ENCODE data around the gene SGPP1. TPM values are rescaled to one million over a fixed set of nuclear protein-coding genes. Genes with fewer than 3 reads are reported as not detected.

The SGPP1 gene
- polyA plus RNA-seq, 2 of the 4 experiments (the other 2 are of a cell fraction): 16.1 to 28.2 TPM

DNA sequence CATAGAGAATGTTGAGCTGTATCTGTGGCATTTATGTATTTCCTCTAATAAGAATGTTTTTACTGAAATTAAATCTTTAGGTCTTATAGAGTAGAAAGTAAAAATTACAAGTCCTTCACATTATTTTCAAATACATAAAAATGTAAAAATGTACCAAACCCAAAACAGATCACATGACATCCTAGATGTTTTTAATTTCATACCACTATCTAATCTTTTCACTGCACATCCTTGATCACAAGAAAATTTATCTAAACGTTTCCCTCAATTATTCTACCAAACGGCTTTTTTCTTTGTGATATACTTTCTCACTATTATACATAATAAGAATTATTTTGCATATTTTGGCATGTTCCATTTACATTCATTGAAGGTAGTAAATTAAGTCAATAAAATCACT is 18.3 kb downstream of the SGPP1 start:
- H3K9me3 ChIP-seq: peaks cover 5% of the 10 kb centered on the region; the same call in 1 of the 3 replicates
- no peak overlapping the region for H3K4me3 ChIP-seq
- no peak overlapping the region for H3K4me2 ChIP-seq
- WGBS (ENCODE audit: missing lambda C conversion rate): 86% methylated on average over 2 of the region's 2 CpGs
- DNase-seq (ENCODE audit: low read depth in 1 of 2, low spot score in 1 of 2) (no peak), ATAC-seq (no peak), FAIRE-seq (no peak)
- TF ChIP-seq CHD4 (IDR thresholded peaks at IDR 0.05; ENCODE audit: borderline replicate concordance) (no peak), EHMT2 (IDR thresholded peaks at IDR 0.05; ENCODE audit: low read depth) (no peak), GATA3 (IDR thresholded peaks at IDR 0.05; ENCODE audit: borderline replicate concordance) (no peak), SMC3 (IDR thresholded peaks at IDR 0.05) (no peak), ESRRA (IDR thresholded peaks at IDR 0.05; ENCODE audit: borderline replicate concordance, low read length) (no peak), RNF2 (IDR thresholded peaks at IDR 0.05; ENCODE audit: borderline replicate concordance, low read depth) (no peak), FOSB (CRISPR knock-in tag; IDR thresholded peaks at IDR 0.05) (no peak), KDM1A (IDR thresholded peaks at IDR 0.05; ENCODE audit: low read depth) (no peak), ZSCAN20 (CRISPR knock-in tag; IDR thresholded peaks at IDR 0.05) (no peak), ATOH8 (CRISPR knock-in tag; IDR thresholded peaks at IDR 0.05; ENCODE audit: low read depth) (no peak), RFX5 (IDR thresholded peaks at IDR 0.05) (no peak), POLR2AphosphoS2 (conservative IDR thresholded peaks at IDR 0.05; ENCODE audit: low read length) (no peak), RARB (CRISPR knock-in tag; IDR thresholded peaks at IDR 0.05) (no peak), CBX8 (IDR thresholded peaks at IDR 0.05) (no peak), ZFP36 (IDR thresholded peaks at IDR 0.05; ENCODE audit: borderline replicate concordance, partially characterized antibody) (no peak), HDAC2 (IDR thresholded peaks at IDR 0.05) (no peak), TFCP2L1 (CRISPR knock-in tag; IDR thresholded peaks at IDR 0.05) (no peak)
- TF ChIP-seq, protein P1, sequence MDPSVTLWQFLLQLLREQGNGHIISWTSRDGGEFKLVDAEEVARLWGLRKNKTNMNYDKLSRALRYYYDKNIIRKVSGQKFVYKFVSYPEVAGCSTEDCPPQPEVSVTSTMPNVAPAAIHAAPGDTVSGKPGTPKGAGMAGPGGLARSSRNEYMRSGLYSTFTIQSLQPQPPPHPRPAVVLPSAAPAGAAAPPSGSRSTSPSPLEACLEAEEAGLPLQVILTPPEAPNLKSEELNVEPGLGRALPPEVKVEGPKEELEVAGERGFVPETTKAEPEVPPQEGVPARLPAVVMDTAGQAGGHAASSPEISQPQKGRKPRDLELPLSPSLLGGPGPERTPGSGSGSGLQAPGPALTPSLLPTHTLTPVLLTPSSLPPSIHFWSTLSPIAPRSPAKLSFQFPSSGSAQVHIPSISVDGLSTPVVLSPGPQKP (IDR thresholded peaks at IDR 0.05; ENCODE audit: low read depth, low read length): no peak
- H3K27ac ChIP-seq: no peak overlapping the region
- H3K4me1 ChIP-seq: peaks cover 13% of the 10 kb centered on the region
- ChIA-PET POLR2A (no interaction called here), CTCF (interaction anchor here (1.0 to 1.2 kb wide), 2 partner anchors 8 to 46 kb away, joined by 3 read pairs; no protein-coding TSS in a partner anchor)

- DNase-seq (ENCODE audit: low read depth in 1 of 2, low spot score in 1 of 2): no peak
- H3K9me3 ChIP-seq: no peaks in the 10 kb centered on the region
- no peak overlapping the region for H3K4me3 ChIP-seq
- CTCF ChIA-PET: interaction anchor here (0.7 kb wide), 1 partner anchor 97 kb away, joined by 3 read pairs; no protein-coding TSS in a partner anchor
- no peak overlapping the region for H3K4me2 ChIP-seq
- WGBS (ENCODE audit: missing lambda C conversion rate): 93% methylated on average over 8 of the region's 8 CpGs
- POLR2A ChIA-PET: no interaction called here
- TF ChIP-seq HOXB5 (CRISPR knock-in tag; IDR thresholded peaks at IDR 0.05) (no peak), POLR2A (IDR thresholded peaks at IDR 0.05; ENCODE audit: low read length) (no peak), ZNF302 (CRISPR knock-in tag; IDR thresholded peaks at IDR 0.05) (no peak), REST (IDR thresholded peaks at IDR 0.05) (no peak), TP53 (CRISPR knock-in tag; IDR thresholded peaks at IDR 0.05) (no peak), BHLHE40 (IDR thresholded peaks at IDR 0.05; ENCODE audit: low read depth, low read length) (no peak), ZSCAN20 (CRISPR knock-in tag; IDR thresholded peaks at IDR 0.05) (no peak), JUN (IDR thresholded peaks at IDR 0.05) (no peak), HES2 (IDR thresholded peaks at IDR 0.05) (no peak), CHD4 (IDR thresholded peaks at IDR 0.05; ENCODE audit: borderline replicate concordance) (no peak), KDM5A (IDR thresholded peaks at IDR 0.05) (no peak), MAFK (IDR thresholded peaks at IDR 0.05; ENCODE audit: partially characterized antibody) (no peak), MAZ (IDR thresholded peaks at IDR 0.05; ENCODE audit: borderline replicate concordance, low read depth, low read length) (no peak), PHF8 (IDR thresholded peaks at IDR 0.05; ENCODE audit: borderline replicate concordance, low read depth) (no peak), FOXS1 (CRISPR knock-in tag; IDR thresholded peaks at IDR 0.05) (no peak)
- TF ChIP-seq, protein P1 (IDR thresholded peaks at IDR 0.05; ENCODE audit: low read depth, low read length): no peak
- TF ChIP-seq, protein P2, sequence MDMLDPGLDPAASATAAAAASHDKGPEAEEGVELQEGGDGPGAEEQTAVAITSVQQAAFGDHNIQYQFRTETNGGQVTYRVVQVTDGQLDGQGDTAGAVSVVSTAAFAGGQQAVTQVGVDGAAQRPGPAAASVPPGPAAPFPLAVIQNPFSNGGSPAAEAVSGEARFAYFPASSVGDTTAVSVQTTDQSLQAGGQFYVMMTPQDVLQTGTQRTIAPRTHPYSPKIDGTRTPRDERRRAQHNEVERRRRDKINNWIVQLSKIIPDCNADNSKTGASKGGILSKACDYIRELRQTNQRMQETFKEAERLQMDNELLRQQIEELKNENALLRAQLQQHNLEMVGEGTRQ (IDR thresholded peaks at IDR 0.05): no peak
- H3K27ac ChIP-seq: no peak overlapping the region
- no peak for ATAC-seq
- FAIRE-seq: no peak
- H3K4me1 ChIP-seq: no peaks in the 10 kb centered on the region
These were observed 20.6 kb downstream of the SGPP1 start for GRCh38 chr14:63707216-63707615.

All from A549 (cell line).